ENCODE results near the gene CASQ2. TPM values are rescaled to one million over a fixed set of nuclear protein-coding genes. Genes with fewer than 3 reads are reported as not detected.

CASQ2 gene
- total RNA-seq, 2 donors from 2014 or later: 0.26 TPM; not detected in 1

DNA sequence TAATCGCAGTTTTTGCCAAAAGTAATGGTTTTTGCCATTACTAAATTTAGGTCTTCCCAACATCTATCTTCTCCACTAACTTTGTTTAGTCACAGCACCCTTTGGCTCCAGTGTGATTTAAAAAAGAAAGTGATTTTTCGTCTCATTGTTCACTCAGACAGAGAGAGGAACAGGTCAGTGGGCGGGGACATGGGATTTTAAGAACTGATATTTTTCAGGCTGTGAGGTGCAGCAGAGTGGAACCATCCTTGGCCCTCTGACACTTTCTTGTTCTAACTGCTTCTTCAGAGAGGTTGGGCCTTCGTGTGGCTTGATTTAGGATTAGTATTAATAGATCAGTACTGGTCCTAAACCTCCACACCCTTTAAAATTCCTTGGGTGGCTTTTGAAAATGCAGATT lies 38.8 kb downstream of the CASQ2 start:
- Histone ChIP-seq H3K9me3 (no peaks in the 10 kb centered on the region), H3K27me3 (no peaks in the 10 kb centered on the region), H3K27ac (no peak overlapping the region), H3K4me1 (no peaks in the 10 kb centered on the region), H3K36me3 (replicated peaks in 1 of 2; ENCODE audit: insufficient read depth in 1 of 2, low read depth in 2 of 2) (no peaks in the 10 kb centered on the region), H3K4me3 (no peak overlapping the region)
- intact Hi-C loops (cut with DNase I): no loop called here
- DNase-seq (no peak), ATAC-seq (no peak)
- 77 to 81% methylated on average over 4 of the region's 4 CpGs for WGBS, 2 donors
- TF ChIP-seq, protein P1, sequence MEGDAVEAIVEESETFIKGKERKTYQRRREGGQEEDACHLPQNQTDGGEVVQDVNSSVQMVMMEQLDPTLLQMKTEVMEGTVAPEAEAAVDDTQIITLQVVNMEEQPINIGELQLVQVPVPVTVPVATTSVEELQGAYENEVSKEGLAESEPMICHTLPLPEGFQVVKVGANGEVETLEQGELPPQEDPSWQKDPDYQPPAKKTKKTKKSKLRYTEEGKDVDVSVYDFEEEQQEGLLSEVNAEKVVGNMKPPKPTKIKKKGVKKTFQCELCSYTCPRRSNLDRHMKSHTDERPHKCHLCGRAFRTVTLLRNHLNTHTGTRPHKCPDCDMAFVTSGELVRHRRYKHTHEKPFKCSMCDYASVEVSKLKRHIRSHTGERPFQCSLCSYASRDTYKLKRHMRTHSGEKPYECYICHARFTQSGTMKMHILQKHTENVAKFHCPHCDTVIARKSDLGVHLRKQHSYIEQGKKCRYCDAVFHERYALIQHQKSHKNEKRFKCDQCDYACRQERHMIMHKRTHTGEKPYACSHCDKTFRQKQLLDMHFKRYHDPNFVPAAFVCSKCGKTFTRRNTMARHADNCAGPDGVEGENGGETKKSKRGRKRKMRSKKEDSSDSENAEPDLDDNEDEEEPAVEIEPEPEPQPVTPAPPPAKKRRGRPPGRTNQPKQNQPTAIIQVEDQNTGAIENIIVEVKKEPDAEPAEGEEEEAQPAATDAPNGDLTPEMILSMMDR (IDR thresholded peaks at IDR 0.05): no peak
- no peak for TF ChIP-seq POLR2A (IDR thresholded peaks at IDR 0.05)

GRCh38 chr1:115728341-115728740 lies 40.2 kb downstream of the CASQ2 start:
- Histone ChIP-seq H3K4me1 (no peaks in the 10 kb centered on the region), H3K9me3 (no peaks in the 10 kb centered on the region), H3K27me3 (no peaks in the 10 kb centered on the region), H3K36me3 (replicated peaks in 1 of 2; ENCODE audit: insufficient read depth in 1 of 2, low read depth in 2 of 2) (no peaks in the 10 kb centered on the region), H3K4me3 (no peak overlapping the region), H3K27ac (no peak overlapping the region)
- ATAC-seq (no peak), DNase-seq (no peak)
- TF ChIP-seq, protein P1 (IDR thresholded peaks at IDR 0.05): no peak
- no peak for TF ChIP-seq POLR2A (IDR thresholded peaks at IDR 0.05)
- WGBS, 2 donors: 86% methylated on average over 1 of the region's 1 CpG
- intact Hi-C loops (cut with DNase I): no loop called here

- no peaks in the 10 kb centered on the region for H3K9me3 ChIP-seq
- H3K27ac ChIP-seq: no peak overlapping the region
- H3K36me3 ChIP-seq (replicated peaks in 1 of 2; ENCODE audit: insufficient read depth in 1 of 2, low read depth in 2 of 2): no peaks in the 10 kb centered on the region
- TF ChIP-seq, protein P1 (IDR thresholded peaks at IDR 0.05): no peak
- TF ChIP-seq POLR2A (IDR thresholded peaks at IDR 0.05): no peak
- no peaks in the 10 kb centered on the region for H3K4me1 ChIP-seq
- intact Hi-C loops (cut with DNase I): no loop called here
- ATAC-seq (peak; percentile 60), DNase-seq (peak in 3 of 4 donors; percentile 31 to 65 (median 34))
- no peak overlapping the region for H3K4me3 ChIP-seq
- WGBS, 2 donors: 74 to 82% methylated on average over 7 of the region's 7 CpGs
- no peaks in the 10 kb centered on the region for H3K27me3 ChIP-seq
These were observed 40.7 kb downstream of the CASQ2 start for GRCh38 chr1:115727706-115728249.

DNA sequence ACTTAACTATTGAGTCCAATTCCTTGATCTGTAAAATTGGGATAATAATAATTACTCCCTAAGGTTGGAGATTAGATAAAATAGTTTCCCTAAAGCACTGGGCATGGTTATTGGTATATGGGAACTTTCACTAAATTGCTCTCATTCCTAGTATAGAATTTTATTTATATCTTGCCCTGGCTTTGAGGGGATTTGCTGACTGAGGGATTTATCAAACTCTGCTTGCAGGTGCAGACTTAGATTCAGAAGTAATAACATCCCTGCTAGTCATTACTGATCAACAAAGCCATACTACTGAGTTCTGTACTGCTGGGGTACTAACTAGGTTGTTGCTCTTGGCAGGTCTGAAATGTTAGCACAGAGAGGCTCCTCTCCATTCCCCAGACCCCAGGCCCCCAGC lies 41.9 kb downstream of the CASQ2 start:
- Histone ChIP-seq H3K27ac (no peak overlapping the region), H3K4me3 (no peak overlapping the region), H3K4me1 (no peaks in the 10 kb centered on the region), H3K36me3 (replicated peaks in 1 of 2; ENCODE audit: insufficient read depth in 1 of 2, low read depth in 2 of 2) (no peaks in the 10 kb centered on the region), H3K9me3 (no peaks in the 10 kb centered on the region), H3K27me3 (no peaks in the 10 kb centered on the region)
- ATAC-seq (no peak), DNase-seq (no peak)
- intact Hi-C loops (cut with DNase I): no loop called here
- TF ChIP-seq, protein P1 (IDR thresholded peaks at IDR 0.05): no peak
- no peak for TF ChIP-seq POLR2A (IDR thresholded peaks at IDR 0.05)

GRCh38 chr1:115726161-115726560 lies 42.4 kb downstream of the CASQ2 start:
- H3K27me3 ChIP-seq: no peaks in the 10 kb centered on the region
- no peak overlapping the region for H3K4me3 ChIP-seq
- no peak for TF ChIP-seq POLR2A (IDR thresholded peaks at IDR 0.05)
- TF ChIP-seq, protein P1 (IDR thresholded peaks at IDR 0.05): no peak
- H3K36me3 ChIP-seq (replicated peaks in 1 of 2; ENCODE audit: insufficient read depth in 1 of 2, low read depth in 2 of 2): no peaks in the 10 kb centered on the region
- intact Hi-C loops (cut with DNase I): no loop called here
- WGBS, 2 donors: 59 to 71% methylated on average over 3 of the region's 3 CpGs
- DNase-seq (no peak), ATAC-seq (no peak)
- no peaks in the 10 kb centered on the region for H3K4me1 ChIP-seq
- no peaks in the 10 kb centered on the region for H3K9me3 ChIP-seq
- no peak overlapping the region for H3K27ac ChIP-seq

All from body of pancreas (tissue), 4 donors.